Fibroblast of skin of left quadriceps (primary cell): Measurements from ENCODE around the gene SYT5.
"Not testable (repeated sequence)": the region's sequence is repeated elsewhere in the genome, so short reads cannot be mapped to it uniquely, and the experiment has no call there.

ENCODE experiments used
- DNase-seq, 2 experiments: peaks; one replicate each; pipeline ENCODE4 v3.0.0-alpha.2; 2013; ENCODE audit warnings: low read depth in 2 of 2

SYT5 gene

DNA sequence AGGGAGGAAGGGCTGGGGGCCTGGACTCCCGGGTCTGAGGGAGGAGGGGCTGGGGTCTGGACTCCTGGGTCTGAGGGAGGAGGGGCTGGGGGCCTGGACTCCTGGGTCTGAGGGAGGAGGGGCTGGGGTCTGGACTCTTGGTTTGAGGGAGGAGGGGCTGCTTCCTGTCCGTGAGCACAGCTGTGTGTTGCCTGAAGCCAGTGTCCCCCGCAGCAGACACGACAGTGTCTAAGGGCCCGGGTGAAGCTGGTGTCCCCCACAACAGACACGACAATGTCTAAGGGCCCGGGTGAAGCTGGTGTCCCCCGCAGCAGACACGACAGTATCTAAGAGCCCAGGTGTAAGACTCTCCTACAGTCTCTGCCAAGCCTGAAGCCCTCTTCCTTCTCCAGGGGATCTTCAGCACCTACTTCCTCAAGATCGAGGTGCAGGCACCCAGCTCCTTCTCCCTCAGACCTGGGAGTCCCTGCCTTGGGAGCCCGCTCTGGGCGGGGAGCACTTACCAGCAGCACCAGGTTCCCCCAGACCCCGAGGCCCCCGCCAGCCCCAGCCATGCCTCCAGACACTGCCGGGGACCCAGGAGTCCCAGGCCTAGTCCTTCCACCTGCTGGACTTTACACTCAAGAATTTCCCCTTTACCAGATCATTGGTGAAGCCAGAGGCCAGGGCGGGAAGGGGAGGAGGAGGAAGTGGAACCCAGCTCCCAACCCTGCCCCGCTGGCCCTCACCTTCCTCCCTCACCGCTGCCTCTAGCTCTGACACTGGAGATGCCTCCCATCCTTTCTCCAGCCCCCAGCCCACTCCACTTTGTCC is 29.0 kb upstream of the SYT5 start, which contains the start of gene PTPRH:
Gene PTPRH, minus strand, starts transcription at position 622 of the 813 bp plus-strand sequence. Its CDS starts 68 bp downstream, at position 554.
- DNase-seq: no peak

DNA sequence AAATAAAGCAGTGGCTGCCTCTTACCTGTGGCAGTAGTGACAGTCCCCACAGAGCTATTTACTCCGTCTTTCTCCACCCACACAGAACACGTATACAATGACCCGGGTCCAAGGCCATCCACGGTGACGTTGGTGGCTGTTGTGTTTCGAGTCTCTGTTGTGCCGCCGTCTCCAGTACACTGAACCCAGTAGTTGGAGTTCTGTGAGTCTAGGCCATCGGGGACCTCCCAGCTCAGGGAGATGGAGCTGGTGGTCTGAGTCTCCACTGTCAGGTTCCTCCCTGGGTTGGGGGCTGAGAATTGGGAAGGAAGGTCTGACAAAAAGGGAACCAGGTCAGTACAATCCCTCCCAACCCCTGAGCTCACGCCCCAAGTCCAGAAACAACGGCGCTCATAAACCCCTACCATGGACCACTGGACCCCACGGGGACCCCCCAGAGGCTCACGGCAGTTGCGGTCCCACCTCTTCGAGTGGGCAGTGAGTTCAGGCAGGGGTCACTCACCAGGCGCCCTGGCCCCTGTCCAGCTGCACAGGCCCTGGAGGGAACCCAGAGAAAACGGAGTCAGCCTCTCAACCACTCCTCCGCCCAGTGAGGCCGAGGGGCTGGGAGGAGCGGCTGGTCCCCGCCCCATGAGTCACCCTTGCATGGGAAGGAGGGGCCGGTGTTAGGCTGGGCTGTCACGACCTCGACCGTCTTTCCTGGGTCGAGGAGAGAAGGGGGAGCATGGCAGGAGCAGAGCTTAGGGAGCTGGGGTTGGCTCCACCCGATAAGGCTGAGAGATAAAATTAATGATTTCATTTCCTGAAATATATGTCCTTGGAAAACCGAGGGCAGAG is 26.8 kb upstream of the SYT5 start:
- DNase-seq: peak; percentile 50 to 57

DNA sequence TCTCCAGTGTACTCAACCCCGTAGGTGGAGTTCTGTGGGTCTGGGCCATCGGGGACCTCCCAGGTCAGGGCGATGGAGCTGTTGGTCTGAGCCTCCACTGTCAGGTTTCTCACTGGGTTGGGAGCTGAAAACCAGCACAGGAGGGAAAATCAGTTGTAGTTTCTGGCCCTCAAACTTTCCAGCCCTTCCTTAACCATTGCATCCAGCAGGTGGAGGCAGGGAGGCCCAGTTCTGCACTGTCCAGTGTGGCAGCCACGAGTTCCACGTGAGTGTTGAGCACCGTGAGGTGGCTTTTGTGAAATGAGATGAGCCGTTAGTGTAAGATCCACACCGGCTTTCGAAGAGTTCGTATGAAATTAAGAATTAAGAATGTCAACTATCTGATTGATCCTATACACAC is 22.1 kb upstream of the SYT5 start:
- not testable (repeated sequence) for DNase-seq

DNA sequence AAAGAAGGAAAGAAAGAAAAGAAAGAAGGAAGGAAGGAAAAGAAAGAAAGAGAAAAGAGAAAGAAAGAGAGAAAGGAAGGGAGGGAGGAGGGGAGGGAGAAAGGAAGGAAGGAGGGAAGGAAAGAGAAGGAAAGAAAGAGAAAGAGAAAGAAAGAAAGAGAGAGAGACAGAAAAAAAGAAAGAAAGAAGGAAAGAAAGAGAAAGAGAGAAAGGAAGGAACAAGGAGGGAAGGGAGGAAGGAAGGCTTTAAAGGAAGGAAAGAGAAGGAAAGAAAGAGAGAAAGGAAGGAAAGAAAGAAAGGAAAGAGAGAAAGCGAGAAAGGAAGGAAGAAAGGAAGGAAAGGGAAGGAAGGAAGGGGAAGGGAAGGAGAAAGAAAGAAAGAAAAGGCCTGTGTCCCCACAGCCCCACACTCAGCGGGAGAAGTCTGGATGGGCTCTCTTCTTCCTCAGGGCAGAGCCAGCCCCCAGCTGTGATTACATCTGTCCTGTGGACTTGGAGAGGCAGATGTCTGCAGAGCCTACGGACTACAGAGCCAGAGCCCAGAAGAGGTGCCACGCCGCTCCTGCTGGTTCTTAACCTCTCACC is 19.6 kb upstream of the SYT5 start:
- DNase-seq: no peak

DNA sequence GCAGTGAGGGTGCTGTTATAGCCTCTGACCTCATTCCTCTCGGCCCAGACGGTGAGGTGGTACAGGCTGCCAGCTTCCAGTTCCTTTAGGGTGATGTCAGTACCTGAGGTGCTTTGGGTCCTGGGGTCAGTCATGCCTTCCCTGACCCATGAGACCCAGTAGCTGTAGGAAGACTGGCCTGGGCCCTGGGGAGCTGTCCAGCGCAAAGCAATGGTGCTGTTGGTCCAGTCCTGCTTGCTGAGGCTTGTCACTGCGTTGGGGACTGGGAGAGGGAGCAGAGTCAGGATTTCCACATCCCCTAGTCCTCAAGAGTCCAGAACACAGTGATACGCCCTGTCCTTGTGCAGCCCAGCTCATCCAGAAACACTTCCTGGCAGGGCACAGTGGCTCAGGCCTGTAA is 18.6 kb upstream of the SYT5 start:
- DNase-seq: no peak

DNA sequence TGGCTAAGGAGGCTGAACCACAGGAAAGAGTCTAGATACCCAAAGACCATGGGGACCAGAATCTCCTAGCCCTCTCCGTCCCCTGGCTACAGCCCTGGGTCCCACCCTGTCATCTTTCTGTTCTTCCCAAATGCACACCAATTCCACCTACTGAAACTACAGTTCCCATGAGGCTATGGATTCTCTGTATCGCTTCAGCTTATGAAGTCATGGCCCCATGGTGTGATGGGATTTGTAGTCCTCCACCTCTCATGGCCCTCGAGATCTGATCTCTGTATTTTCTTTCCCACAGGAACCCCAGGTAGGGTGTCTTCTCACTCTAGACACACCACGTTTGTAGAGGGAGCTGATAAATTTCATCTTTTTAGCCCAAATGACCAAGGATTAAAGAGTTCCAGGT is 17.4 kb upstream of the SYT5 start:
- DNase-seq: no peak

DNA sequence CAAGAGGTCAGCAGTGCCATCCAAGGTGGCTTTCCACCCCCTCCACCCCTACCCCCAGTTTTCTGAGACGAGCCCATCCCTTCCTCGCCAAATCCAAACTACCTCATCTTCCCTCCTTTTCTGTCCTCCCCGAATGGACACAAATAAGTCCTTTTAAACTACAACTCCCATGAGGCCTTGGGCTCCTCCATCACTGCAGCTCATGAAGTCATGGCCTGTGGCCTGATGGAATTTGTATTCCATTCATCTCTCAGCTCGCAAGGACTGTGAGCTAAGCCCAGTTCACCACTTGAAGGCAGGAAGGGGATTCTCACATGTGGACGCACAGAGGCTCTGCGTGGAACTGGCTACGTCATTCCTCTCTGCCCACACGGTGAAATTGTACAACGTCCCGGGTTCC is 16.7 kb upstream of the SYT5 start:
- no peak for DNase-seq

DNA sequence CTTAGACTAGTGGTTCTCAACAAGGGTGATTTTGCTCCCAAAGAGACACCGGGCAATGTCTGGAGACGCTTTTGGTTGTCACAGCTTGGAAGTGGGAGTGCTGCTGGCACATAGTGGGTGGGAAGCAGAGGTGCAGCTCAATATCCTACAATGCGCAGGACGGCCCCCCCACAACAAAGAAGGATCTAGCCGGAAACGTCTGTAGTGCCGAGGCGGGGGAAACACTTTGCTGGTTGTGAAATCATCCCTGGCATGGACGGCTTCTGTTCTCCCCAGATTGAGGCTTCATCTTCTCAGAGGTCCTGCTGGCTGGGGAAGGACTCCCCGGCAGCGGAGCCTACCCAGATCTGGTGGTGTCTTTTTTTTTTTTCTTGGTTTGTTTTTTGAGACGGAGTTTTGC is 13.4 kb upstream of the SYT5 start:
- DNase-seq: no peak

DNA sequence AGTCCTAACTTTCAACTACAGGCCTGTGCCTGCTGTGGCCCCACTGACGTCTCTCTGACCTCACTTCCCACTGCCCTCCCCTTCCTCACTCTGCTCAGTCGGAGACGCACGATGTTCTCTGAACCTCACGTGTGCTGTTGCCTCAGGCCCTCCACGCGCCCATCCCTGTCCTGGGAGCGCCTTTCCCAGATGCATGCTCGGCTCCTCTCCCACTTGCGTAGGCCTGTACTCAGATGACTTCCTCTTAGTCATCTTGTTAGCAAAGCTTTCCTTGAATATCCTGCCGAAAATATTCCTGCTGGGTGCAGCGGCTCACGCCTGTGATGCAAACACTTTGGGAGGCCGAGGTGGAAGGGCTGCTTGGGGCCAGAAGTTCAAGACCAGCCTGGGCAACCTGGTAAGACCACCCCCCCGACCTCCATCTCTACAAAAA is 9.3 kb upstream of the SYT5 start:
- peak; percentile 59 to 65 for DNase-seq

DNA sequence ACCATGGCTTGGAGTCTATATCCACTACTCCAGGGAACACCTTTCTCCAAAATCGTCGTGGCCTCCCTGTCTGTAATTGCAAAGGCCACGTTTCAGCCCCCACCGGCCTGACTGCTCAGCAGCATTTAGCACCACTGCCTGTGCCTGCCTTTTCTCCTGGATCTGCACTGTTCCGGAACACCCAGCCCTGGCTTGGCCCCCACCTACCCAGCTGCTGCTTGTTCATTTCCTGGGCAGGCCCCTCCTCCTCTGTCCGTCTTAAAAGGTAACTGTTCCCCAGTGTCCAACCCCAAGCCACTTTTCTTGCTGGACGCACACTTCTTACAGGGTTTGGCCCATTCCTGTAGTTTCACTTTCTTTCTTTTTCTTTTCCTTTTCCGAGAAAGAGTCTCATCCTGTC is 8.5 kb upstream of the SYT5 start:
- DNase-seq: no peak

DNA sequence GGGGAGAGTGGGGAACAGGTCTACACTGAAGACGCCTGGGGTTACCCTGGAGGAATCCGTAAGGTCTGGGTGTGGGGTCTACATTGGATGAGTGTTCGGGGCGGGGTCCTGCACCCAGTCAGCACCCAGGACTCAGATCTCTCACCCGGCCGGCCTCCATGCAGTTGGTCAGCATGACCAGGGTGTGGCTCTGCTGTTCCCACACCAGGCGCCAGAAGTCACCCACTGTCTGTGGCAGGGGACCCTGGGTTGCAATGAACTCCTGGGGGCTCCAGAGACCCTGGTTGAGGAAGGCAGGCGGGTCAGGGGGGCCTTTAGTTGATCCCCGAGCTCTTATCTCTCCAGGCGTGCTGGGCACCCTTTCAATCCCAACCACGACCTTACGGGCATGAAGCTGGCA is 6.0 kb upstream of the SYT5 start:
- no peak for DNase-seq

DNA sequence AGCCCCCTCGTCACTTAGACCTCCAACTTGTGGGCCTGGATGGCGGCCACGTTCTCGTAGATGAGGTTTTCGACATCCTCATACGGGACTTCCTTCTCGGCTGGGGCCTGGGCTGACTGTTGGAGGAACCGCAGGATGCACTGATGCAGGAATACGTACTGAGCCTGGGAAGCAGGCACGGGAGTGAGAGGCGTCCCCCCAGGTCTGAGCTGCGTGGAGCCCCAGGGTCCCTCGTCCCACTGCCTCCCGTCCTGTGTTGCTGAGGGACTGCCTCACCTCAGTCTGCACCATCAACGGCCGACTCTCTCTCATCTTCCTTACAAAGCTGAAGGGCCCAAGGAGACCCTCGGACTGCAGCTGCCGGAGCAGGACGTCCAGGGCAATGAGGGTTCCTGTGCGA is 1.7 kb upstream of the SYT5 start:
- no peak for DNase-seq

DNA sequence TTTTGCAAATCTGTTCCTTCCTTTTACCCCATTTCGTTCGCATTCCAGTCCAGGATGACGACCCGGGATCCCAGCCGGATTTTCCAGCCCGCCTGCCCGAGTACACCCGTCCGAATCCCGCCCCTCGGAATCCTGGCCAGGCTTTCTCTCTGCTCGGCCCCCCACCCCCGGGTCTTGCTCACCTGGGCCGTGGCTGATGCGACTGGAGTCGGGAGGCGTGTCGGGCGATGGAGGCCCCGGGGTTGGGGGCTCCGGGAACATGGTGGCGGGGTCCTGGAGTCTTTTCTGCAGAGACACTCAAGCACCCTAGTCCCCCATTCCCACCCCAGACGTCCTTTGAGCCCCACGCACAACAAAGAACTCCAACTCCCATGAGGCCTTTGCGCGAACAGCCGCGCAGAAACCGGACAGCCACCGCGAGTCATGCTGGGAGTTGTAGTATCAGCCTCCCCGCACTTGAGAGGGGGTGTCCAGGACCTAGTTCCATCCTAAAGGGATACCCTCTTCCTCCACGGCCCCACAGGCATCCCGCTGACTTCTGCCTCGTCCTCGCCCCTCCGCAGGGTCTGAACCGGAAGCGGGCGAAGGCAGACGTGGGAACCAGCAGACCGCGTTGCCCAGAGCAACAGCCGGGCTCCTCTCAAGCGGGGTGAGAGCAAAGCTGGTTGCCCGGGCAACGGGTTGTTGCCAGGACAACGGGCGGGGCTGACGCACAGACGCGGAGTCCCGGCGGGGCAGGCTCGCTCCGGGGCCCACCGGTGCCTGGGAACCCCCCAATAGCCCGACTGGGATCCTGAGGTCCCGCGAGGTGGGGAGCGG is 1.1 kb downstream of the SYT5 start:
- DNase-seq: peak; percentile 36 to 43

DNA sequence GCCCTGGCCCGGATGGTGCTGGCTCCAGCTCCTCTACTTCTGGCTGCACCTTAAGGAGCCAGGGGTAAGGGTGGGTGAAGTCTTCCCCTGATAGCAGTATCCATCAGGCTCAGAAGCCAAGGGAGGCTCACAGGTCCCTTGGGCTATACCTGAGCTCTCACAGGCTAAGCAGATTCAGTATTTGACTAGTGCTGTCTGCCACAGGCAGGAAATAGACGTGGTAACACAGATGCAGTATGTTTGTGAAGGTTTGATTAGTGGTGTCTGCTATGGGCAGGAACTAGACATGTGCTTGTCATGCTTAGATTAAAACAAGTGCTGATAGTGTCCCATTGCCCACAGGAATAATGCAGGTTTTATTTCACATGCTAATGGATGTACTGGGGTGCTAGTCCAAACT is 4.0 kb downstream of the SYT5 start:
- no peak for DNase-seq

DNA sequence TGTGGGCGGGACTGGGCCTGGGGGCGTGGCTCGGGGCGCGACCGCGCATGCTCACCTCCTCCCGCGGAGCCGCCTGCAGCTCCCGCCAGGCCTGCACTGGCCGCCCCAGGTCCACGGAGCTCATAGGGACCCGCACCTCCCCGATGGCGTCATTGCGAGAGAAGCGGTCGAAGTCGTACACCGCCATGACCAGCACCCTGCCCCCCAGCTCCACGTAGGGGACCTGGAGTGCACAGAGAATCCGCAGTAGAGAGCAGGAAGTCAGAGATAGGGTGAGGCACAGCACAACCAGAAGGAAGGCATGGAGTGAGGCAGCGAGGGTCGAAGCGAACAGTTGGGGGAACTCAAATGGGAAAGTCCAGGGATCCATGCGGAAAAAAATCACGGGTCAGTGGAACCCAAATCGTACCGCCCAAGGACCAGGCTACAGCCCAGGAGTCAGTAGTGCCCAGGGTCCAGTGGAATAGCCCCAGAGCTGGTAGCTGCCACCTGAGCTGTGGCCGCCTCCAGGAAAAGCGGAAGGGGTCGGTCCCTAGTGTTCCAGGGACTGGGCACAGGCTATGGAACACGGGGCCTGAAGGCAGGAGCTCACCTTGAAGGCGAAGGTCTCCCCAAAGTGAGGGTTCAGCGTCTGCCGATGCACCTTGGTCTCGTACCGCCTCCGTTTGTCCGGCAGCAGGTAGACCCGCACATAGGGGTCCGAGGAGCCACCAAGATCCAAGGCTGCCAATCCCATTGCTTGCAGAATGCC is 4.8 kb downstream of the SYT5 start:
- DNase-seq: no peak

DNA sequence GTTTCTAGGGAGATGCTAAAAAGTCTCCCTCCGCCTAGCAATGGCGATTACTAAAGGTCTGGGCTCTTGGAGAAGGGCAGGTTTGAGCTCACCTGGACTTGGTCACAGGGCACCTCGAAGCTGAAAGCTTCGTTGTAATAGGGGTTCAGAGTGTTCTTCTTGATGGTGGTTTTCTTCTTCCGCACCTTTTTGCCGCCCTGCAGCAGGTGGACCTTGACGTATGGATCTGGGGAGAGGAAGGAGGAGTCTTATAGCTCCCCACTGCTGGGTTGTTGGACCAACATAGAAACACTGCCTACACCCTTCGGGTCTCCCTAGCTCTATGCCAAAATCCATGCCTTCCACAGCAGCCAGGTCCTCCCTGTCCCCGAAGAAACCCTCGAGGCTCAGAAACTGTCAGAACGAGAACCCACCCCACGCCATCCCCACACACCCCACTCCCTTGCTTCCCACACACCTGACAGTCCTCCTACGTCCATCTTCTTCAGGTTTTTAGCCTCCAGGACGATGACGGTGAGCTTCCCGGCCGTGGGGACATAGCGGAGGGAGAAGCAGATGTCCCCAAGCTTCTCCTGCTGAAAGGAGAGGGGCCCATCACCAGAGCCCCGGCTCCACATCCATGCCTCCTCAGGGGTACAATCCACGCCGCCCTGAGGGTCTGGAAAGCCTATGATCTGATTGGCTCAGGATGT is 5.5 kb downstream of the SYT5 start:
- DNase-seq: no peak

DNA sequence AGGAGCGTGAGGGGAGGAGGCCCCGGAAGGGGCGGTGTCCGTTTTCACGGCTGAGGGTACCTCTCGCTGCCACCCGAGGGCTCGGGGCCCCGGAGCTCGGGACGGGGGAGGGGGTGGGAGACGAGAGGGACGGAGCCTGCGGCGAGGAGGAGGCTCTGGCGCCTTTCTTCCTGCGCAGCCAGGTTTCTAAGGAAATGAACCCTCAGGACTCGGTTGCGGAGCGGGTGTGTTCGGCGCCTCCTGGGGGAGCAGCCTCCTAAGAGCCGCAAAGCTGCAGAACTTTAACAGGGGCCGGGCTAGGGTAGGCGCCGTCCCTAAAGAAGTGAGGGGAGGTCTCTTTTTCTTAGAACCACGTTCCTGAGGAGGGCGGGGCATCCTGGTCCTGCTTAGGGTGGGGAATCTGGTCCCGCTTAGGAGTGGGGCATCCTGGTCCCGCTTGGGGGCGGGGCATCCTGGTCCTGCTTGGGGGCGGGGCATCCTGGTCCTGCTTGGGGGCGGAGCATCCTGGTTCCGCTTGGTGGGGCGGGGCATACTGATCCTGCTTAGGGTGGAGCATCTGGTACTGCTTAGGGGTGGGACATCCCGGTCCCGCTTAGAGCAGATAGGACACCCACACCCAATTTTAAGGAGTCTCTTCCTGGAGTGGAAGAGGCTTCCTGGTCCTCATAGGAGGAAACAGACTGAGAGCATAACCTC is 6.2 kb downstream of the SYT5 start:
- DNase-seq: peak; percentile 42

DNA sequence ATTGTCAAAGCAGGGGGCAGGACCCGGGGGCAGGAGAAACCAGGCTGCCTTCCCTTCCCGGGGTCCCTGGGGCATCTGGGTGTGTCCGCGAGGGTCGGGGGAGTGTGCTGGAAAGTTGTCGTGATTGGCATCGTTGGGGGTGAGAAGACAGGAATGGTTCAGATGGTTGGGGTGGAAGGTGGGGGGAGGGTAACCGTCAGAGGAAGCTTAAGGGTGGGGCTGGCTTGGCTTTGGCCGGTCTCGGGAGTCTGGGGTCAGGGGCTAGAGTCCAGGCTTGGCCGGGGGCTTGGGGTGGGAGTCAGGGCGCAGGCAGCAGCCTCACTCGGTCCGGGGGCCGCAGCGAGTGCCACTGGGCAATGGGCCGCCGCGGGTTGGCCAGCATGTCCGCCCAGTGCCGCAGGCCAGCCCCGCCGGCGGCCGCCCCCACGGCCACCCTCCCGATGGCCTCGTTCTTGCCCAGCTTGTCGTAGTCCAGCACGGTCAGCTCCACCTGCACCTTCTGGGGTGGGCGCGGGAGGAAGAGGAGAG is 6.8 kb downstream of the SYT5 start:
- no peak for DNase-seq

DNA sequence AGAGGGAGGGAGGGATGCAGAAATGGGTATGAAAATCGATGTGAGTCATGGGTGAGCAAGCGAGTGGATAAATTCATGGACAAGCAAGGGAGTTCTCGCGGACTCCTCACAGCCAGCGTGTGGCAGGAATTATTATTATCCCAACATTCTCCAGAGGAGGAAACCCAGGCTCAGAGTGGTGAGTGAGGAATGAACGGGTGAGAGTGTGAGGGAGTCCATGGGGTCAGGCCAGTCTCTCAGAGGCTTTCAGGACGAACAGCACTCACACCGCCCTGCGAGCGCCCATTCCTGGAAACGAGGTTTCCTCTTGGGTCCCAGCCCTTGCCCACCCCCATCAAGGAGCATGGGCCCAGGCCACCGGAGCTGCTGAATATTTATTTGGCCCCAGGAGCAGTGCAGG is 7.3 kb downstream of the SYT5 start:
- DNase-seq: peak in 1 of 2 experiments; percentile 27
